ENCODE measurements around the gene CLUH. TPM values are rescaled to one million over a fixed set of nuclear protein-coding genes. Genes with fewer than 3 reads are reported as not detected.
"Not testable (repeated sequence)": the region's sequence is repeated elsewhere in the genome, so short reads cannot be mapped to it uniquely, and the experiment has no call there.

CLUH gene
- total and polyA plus RNA-seq, 9 donors = 17.5 to 45.2 (median 35.5) TPM

DNA sequence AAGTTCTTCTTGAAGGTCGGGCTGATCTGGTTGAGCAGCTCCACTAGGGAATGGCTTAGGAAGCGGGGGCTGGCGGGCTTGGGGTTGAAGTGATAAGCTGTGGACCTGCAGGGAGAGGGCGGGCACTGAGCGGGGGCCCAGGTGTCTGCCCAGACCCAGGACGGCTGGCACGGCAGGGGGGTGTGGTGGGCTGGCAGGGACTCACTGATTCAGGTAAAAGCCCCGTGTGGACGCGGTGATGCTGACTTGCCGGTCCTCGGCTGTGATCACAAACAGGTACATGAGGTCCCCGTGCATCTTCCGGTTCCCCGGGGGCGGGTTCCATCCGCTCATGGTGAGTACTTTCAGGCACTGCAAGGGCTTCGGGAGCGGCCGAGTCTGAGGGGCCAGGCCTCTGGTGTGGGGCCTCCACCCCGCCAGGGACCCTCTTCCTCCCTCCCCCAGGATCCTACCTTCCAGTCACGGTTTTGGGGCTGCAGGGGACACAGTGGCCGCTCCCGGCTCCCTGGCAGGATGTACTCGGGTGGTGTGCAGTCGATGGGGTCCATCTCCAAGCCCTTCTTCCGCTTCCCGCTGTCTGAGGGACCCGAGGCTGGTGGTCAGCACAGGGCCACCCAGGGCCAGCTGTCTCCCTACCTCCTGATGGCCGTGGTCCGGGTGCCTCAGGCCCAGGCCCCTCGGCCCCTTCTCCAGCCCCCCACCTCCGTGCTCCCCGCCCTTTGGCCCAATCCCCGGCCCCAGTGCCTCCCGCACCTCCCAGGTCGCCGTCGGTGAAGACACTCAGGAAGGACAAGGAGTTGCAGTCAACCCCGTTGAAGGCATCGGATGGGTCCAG, 10.2 kb downstream of the CLUH start:
- H3K36me3 ChIP-seq (ENCODE audit: control insufficient read depth, insufficient read depth, low read length) = peaks cover 69% of the 10 kb centered on the region
- H3K9me3 ChIP-seq (replicated peaks; ENCODE audit: control insufficient read depth, low read depth, low read length) = no peaks in the 10 kb centered on the region
- WGBS (ENCODE audit: insufficient coverage) = 94% methylated on average over 41 of the region's 41 CpGs
- no peaks in the 10 kb centered on the region for H3K4me1 ChIP-seq (ENCODE audit: control insufficient read depth, insufficient read depth, low read length)
- H3K27ac ChIP-seq (ENCODE audit: low read length) = no peak overlapping the region
- no peak overlapping the region for H3K4me3 ChIP-seq (ENCODE audit: low read length)
- H3K27me3 ChIP-seq (ENCODE audit: control insufficient read depth, insufficient read depth, low read length) = no peaks in the 10 kb centered on the region
- DNase-seq = no peak

DNA sequence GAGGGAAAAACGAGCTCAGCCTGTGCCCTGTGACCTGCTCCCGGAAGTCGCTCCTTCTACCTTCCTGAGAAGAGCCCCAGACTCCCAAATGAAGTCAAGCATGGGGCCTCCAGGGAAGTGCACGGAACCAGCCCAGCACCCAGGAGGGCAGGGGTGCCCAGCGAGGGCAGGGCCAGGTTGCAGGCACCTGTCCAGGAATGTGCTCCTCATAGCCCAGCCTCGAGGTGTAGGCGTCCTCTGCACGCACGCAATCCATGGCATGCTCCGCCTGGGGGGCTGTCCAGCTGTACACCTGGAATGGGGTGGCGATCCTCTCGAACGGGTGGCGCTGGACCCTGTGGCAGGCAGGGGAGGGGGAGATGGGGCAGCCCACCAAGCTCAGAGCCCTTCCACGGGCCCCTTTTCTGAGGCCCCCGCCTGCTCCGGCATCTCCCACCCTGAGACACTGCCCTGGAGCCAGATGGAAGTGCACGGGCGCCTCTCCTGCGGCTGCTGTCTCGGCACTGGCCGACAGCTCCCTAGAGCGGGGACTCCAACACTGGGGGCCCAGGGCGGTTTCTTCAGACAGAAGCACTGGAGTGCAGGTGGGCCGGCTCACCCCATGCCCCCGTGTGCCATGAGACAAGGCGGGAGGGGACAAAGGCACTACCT, 10.9 kb downstream of the CLUH start:
- H3K4me3 ChIP-seq (ENCODE audit: low read length) = no peak overlapping the region
- no peak for DNase-seq
- no peaks in the 10 kb centered on the region for H3K4me1 ChIP-seq (ENCODE audit: control insufficient read depth, insufficient read depth, low read length)
- peaks cover 76% of the 10 kb centered on the region for H3K36me3 ChIP-seq (ENCODE audit: control insufficient read depth, insufficient read depth, low read length)
- no peak overlapping the region for H3K27ac ChIP-seq (ENCODE audit: low read length)
- H3K9me3 ChIP-seq (replicated peaks; ENCODE audit: control insufficient read depth, low read depth, low read length) = no peaks in the 10 kb centered on the region
- 85% methylated on average over 18 of the region's 27 CpGs for WGBS (ENCODE audit: insufficient coverage)
- no peaks in the 10 kb centered on the region for H3K27me3 ChIP-seq (ENCODE audit: control insufficient read depth, insufficient read depth, low read length)

DNA sequence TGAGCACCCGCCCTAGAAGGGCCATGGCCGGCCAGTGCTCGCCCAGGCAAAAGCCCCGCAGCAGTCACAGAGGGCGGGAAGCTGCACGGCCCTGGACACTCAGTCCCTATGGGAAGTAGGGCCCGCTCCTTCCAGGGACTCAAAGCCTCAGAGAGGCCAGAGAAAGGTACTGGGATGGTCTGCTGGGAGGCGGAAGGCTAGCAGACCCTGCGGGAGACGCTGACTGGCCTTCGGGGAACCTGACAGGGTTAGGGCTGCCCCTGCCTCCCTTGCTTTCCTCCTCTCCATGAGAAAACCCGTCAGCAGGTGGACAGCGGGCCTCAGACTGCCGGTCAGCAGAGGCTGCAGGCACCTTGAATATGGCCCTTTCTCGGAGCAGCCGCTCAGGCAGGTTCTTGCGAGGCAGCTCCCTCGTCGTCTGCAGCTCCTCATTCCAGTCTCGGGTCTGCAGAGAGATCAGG, 11.5 kb downstream of the CLUH start:
- DNase-seq = no peak
- Histone ChIP-seq H3K27ac (ENCODE audit: low read length) (no peak overlapping the region), H3K36me3 (ENCODE audit: control insufficient read depth, insufficient read depth, low read length) (peaks cover 81% of the 10 kb centered on the region), H3K27me3 (ENCODE audit: control insufficient read depth, insufficient read depth, low read length) (no peaks in the 10 kb centered on the region), H3K9me3 (replicated peaks; ENCODE audit: control insufficient read depth, low read depth, low read length) (no peaks in the 10 kb centered on the region), H3K4me1 (ENCODE audit: control insufficient read depth, insufficient read depth, low read length) (no peaks in the 10 kb centered on the region), H3K4me3 (ENCODE audit: low read length) (no peak overlapping the region)
- 91% methylated on average over 19 of the region's 20 CpGs for WGBS (ENCODE audit: insufficient coverage)

DNA sequence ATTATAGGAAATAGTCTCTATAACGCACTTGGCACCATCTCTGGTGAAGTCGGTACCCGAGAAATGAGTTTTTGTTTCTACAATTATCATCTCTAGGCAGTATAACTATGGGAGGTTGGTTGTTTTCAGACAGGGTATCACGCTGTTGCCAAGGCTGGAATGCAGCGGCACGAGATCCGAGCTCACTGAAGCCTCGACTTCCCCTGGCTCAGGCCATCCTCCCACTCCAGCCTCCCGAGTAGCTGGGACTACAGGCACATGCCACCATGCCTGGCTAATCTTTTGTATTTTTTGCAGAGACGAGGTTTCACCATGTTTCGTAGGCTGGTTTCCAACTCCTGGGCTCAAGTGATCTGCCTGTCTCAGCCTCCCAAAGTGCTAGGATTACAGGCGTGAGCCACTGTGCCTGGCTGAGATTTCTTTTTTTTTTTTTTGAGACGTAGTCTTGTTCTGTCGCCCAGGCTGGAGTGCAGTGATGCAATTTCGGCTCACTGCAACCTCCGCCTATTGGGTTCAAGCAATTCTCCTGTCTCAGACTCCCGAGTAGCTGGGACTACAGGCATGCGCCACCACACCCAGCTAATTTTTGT, 12.3 kb downstream of the CLUH start:
- H3K9me3 ChIP-seq (replicated peaks; ENCODE audit: control insufficient read depth, low read depth, low read length); H3K27me3 ChIP-seq (ENCODE audit: control insufficient read depth, insufficient read depth, low read length); H3K4me3 ChIP-seq (ENCODE audit: low read length); H3K4me1 ChIP-seq (ENCODE audit: control insufficient read depth, insufficient read depth, low read length); H3K27ac ChIP-seq (ENCODE audit: low read length); DNase-seq: not testable (repeated sequence)
- WGBS (ENCODE audit: insufficient coverage) = 75% methylated on average over 5 of the region's 18 CpGs
- peaks cover 81% of the 10 kb centered on the region for H3K36me3 ChIP-seq (ENCODE audit: control insufficient read depth, insufficient read depth, low read length)

DNA sequence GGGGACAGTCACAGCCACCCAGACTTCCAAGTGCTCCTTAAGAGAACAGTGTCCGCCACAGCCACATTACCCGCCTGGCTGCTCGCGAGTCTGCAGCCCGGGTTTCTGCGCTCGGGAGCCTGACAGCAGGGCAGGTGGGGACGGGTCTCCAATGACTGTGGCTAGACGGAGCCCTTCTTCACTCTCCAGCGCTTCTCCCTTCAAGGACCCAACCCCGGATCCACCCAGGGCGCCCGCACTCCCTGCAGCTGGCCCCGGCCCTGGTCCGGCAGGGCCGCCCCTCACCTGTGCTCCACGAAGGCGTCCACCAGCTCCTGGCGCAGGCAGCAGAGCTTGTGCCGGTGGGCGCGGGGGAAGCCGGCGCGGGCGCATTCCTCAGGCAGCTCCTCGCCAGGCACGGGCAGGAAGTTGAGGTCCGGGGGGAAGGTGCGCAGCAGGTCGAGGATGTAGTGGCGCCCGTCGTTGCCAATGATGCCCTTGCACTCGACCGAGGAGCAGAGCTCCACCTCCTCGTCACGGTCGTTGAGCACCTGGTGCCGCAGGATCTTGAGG, 13.9 kb downstream of the CLUH start:
- WGBS (ENCODE audit: insufficient coverage) = 96% methylated on average over 40 of the region's 40 CpGs
- DNase-seq = no peak
- no peak overlapping the region for H3K27ac ChIP-seq (ENCODE audit: low read length)
- H3K27me3 ChIP-seq (ENCODE audit: control insufficient read depth, insufficient read depth, low read length) = no peaks in the 10 kb centered on the region
- no peak overlapping the region for H3K4me3 ChIP-seq (ENCODE audit: low read length)
- H3K36me3 ChIP-seq (ENCODE audit: control insufficient read depth, insufficient read depth, low read length) = peaks cover 83% of the 10 kb centered on the region
- H3K4me1 ChIP-seq (ENCODE audit: control insufficient read depth, insufficient read depth, low read length) = no peaks in the 10 kb centered on the region
- no peaks in the 10 kb centered on the region for H3K9me3 ChIP-seq (replicated peaks; ENCODE audit: control insufficient read depth, low read depth, low read length)

DNA sequence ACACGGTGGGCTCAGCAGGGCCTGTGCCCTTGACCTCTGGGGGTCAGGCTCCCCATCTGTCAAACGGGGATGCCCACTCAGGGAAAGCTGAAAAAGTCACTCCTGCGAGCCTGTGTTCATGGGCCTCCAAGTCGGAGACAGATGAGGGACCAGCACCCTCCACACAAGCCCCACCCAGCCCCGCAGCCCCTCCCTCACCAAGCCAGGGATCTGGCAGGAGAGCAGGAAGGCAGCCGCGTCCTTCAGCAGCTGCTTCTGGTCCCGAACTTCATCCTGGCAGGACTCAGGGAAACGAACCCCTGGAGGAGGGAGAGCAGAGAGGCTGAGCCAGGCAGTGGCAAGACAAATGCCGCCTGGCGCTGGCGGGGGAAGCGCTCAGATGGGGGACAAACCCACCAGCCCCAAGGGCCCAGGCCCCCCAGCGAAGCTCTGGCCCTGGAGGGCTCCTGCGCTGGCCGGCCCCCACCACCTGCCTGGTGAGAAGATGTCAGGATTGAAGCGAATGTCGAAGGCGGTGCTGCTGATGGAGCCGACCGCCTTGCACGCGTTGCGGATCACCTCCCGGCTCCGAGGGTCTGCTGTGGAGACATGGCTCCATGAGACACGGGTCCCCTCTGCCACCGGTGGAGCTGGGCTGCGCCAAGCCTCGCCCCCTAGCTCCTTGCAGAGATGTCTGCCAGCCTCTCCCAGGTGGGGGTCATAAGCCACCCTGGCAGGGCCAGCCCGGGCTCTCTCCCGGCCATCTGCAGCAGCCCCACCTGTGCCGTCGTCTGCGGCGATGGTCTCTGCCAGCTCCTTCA, 15.4 kb downstream of the CLUH start:
- Histone ChIP-seq H3K36me3 (ENCODE audit: control insufficient read depth, insufficient read depth, low read length) (peaks cover 81% of the 10 kb centered on the region), H3K4me1 (ENCODE audit: control insufficient read depth, insufficient read depth, low read length) (no peaks in the 10 kb centered on the region), H3K27ac (ENCODE audit: low read length) (no peak overlapping the region), H3K4me3 (ENCODE audit: low read length) (no peak overlapping the region), H3K27me3 (ENCODE audit: control insufficient read depth, insufficient read depth, low read length) (no peaks in the 10 kb centered on the region), H3K9me3 (replicated peaks; ENCODE audit: control insufficient read depth, low read depth, low read length) (no peaks in the 10 kb centered on the region)
- DNase-seq = no peak
- 87% methylated on average over 31 of the region's 36 CpGs for WGBS (ENCODE audit: insufficient coverage)

DNA sequence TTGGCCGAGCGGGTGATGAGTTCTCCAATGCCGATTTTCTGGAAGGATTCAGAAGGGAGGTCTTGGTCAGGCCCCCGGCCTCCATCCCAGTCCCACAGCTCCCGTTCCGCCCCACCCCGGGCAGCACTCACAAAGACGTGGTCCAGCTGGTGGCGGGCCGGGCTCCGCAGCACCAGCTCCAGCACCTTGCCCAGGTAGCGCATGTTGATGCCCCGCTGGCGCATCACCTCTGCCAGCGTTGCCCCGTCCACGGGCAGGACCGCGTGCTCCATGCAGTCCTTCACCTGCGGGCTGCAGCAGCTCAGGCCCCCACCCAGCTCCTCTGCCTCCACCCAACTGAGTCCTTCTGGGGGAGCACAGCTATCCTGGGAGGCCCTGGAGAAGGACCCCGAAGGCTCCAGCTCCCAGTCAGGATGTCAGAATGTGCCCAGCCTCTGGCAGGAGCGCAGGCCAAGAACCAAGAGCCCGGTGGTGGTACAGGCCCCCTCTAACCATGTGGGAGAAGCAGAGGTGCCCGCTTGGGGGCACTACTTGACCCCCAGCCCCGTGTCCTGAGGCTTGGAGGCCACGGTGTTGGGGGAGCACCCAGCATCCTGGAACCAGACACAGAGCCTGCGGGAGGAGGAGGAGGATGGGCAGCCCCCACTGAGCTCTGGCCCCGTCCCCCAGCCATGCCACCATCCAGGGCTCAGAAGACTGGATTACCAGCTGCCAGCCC, 16.2 kb downstream of the CLUH start:
- Histone ChIP-seq H3K36me3 (ENCODE audit: control insufficient read depth, insufficient read depth, low read length) (peaks cover 83% of the 10 kb centered on the region), H3K27ac (ENCODE audit: low read length) (no peak overlapping the region), H3K4me1 (ENCODE audit: control insufficient read depth, insufficient read depth, low read length) (no peaks in the 10 kb centered on the region), H3K9me3 (replicated peaks; ENCODE audit: control insufficient read depth, low read depth, low read length) (no peaks in the 10 kb centered on the region), H3K4me3 (ENCODE audit: low read length) (no peak overlapping the region), H3K27me3 (ENCODE audit: control insufficient read depth, insufficient read depth, low read length) (no peaks in the 10 kb centered on the region)
- whole genome bisulfite sequencing (ENCODE audit: insufficient coverage) = 91% methylated on average over 28 of the region's 28 CpGs
- DNase-seq = no peak

DNA sequence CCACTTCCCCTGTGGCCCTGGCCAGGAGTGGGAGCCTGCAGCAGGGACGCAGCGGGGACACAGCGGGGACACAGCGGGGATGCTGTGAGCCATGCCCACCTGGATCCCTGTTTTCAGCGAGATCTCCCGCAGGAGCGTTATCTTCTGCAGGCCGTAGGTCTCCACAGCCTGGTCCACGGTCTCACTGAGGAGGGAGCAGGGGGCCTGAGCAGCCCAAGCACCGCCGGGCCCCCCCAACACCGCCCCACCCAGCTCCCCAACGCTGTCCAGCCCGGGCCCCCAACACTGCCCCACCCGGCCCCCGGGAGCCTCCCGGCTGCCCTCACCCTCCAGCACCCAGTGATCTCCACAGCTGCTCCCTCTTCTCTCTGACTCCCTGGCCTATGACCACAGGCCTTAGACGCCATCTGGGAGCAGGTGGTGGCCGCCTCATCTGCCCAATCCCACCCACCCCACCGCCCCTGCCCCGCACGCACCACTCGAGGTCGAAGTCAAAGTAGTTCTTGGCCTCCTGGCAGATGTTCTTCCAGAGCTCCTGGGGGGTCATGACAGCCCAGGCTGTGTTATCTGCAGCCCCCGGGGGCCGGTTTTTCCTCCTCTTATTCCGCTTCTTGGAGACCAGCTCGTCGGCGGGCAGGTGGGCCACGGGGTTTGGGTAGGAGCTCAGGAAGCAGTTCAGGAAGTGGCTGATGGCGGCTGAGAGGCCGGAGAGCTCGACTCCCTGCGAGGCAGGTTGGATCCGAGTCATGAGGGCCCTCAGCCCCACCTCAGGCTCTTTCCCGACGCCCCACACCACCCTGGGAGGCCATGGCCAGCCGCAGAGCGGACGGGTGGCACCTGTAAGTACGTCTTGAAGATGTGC, 17.0 kb downstream of the CLUH start:
- no peak for DNase-seq
- Histone ChIP-seq H3K27me3 (ENCODE audit: control insufficient read depth, insufficient read depth, low read length) (no peaks in the 10 kb centered on the region), H3K27ac (ENCODE audit: low read length) (no peak overlapping the region), H3K4me3 (ENCODE audit: low read length) (no peak overlapping the region), H3K9me3 (replicated peaks; ENCODE audit: control insufficient read depth, low read depth, low read length) (no peaks in the 10 kb centered on the region), H3K4me1 (ENCODE audit: control insufficient read depth, insufficient read depth, low read length) (peaks cover 2% of the 10 kb centered on the region), H3K36me3 (ENCODE audit: control insufficient read depth, insufficient read depth, low read length) (peaks cover 79% of the 10 kb centered on the region)
- 88% methylated on average over 32 of the region's 42 CpGs for WGBS (ENCODE audit: insufficient coverage)
